HCT116 (cell line): ENCODE measurements around the gene RECQL5. TPM values are rescaled to one million over a fixed set of nuclear protein-coding genes. Genes with fewer than 3 reads are reported as not detected.

Experiments used
- ATAC-seq: fragments of 200-7000 bp; cut with Tn5 transposase; 2 replicates; pipeline ENCODE4 v1.9.1; 2020; ENCODE audit warnings: mild to moderate bottlenecking, moderate library complexity
- BruUV-seq: library from RNA; stranded (reverse); fragments of 400-500 nt; replicated peaks from 2 replicates; lab custom pipeline; 2021; lab: Mats Ljungman, UMichigan
- CTCF ChIA-PET: fragments of 300-600 bp; sonication (Branson Sonifier 250); formaldehyde crosslinking; loops from one replicate; lab custom pipeline; 2021; ENCODE audit warnings: antibody characterized with exemption; lab: Charles Lee
- POLR2A ChIA-PET: fragments of 300-600, 350-600 bp; sonication (Branson Sonifier 250); formaldehyde crosslinking; loops from one replicate; lab custom pipeline; 2021; ENCODE audit warnings: antibody characterized with exemption; lab: Charles Lee
- RAD21 ChIA-PET, 2 experiments: fragments of 300-600 bp; sonication (Branson Sonifier 250); formaldehyde crosslinking; loops; one replicate each; lab custom pipeline; 2023; ENCODE audit warnings: low total read pairs in 2 of 2; ENCODE audit not compliant: uncharacterized antibody in 2 of 2, unreplicated experiment in 2 of 2, low non-redundant PET in 1 of 2; lab: Charles Lee
- DNase-seq: peaks from one replicate; pipeline ENCODE4 v3.0.0-alpha.2; 2010; ENCODE audit warnings: low read depth, low spot score
- H2AFZ ChIP-seq: fragments of 200-600 bp; shearing (Covaris generic), sonication (generic); 2 replicates; pipeline ENCODE4 v1.6.1; 2017; ENCODE audit warnings: low read depth, mixed run types, mixed read lengths, antibody characterized with exemption, low read length; ENCODE audit not compliant: poor library complexity, severe bottlenecking
- H3K27ac ChIP-seq: 2 replicates; pipeline ENCODE4 v1.5.1; 2012; ENCODE audit warnings: low read depth, low read length
- H3K27me3 ChIP-seq: fragments of 200-600 bp; sonication (generic); 2 replicates; pipeline ENCODE4 v1.6.1; 2016; ENCODE audit warnings: mixed run types, low read length, mixed read lengths; ENCODE audit not compliant: insufficient read depth
- H3K36me3 ChIP-seq, 2 experiments: fragments of 200-500 bp in 1 of 2; fragments of 200-600 bp in 1 of 2; sonication (Bioruptor generic) in 1 of 2; sonication (generic) in 1 of 2; 2 replicates each; pipeline versions ENCODE4 v1.5.1 to v1.6.1; 2014 to 2016; ENCODE audit warnings: low read length in 2 of 2, inconsistent platforms in 1 of 2, mixed read lengths in 1 of 2, mixed run types in 1 of 2; ENCODE audit not compliant: insufficient read depth in 2 of 2, control insufficient read depth in 1 of 2
- H3K4me1 ChIP-seq, 2 experiments: fragments of 200-600 bp in 1 of 2; sonication (generic) in 1 of 2; 2 replicates each; pipeline versions ENCODE4 v1.5.1 to v1.6.1; 2012 to 2017; ENCODE audit warnings: low read length in 2 of 2, inconsistent platforms in 1 of 2, mild to moderate bottlenecking in 1 of 2, mixed read lengths in 1 of 2, mixed run types in 1 of 2, moderate library complexity in 1 of 2; ENCODE audit not compliant: insufficient read depth in 2 of 2, control insufficient read depth in 1 of 2
- H3K4me2 ChIP-seq: fragments of 200-600 bp; sonication (generic); 2 replicates; pipeline ENCODE4 v1.6.1; 2017; ENCODE audit warnings: mixed run types, low read length, mixed read lengths
- H3K4me3 ChIP-seq, 2 experiments: fragments of 200-600 bp in 1 of 2; sonication (generic) in 1 of 2; replicated peaks in 1 of 2; 2 replicates each; pipeline ENCODE4 v1.5.1; 2011 to 2016; ENCODE audit warnings: low read length in 2 of 2, control low read depth in 1 of 2, low read depth in 1 of 2, mild to moderate bottlenecking in 1 of 2, mixed read lengths in 1 of 2, mixed run types in 1 of 2
- H3K79me2 ChIP-seq: fragments of 200-600 bp; sonication (generic); 2 replicates; pipeline ENCODE4 v1.6.1; 2017; ENCODE audit warnings: mild to moderate bottlenecking, mixed run types, low read length, moderate library complexity, mixed read lengths; ENCODE audit not compliant: insufficient read depth
- H3K9ac ChIP-seq: fragments of 200-600 bp; sonication (generic); 2 replicates; pipeline ENCODE4 v1.6.1; 2016; ENCODE audit warnings: low read length, mixed read lengths
- H3K9me2 ChIP-seq: fragments of 200-600 bp; sonication (generic), shearing (Covaris generic); 2 replicates; pipeline ENCODE4 v1.6.1; 2017; ENCODE audit warnings: mixed run types, mild to moderate bottlenecking, moderate library complexity; ENCODE audit not compliant: insufficient read depth
- H3K9me3 ChIP-seq, 2 experiments: fragments of 200-500 bp in 1 of 2; fragments of 200-600 bp in 1 of 2; sonication (Bioruptor generic) in 1 of 2; sonication (generic) in 1 of 2; 2 replicates each; pipeline ENCODE4 v1.6.1; 2014 to 2017; ENCODE audit warnings: low read length in 2 of 2, mixed read lengths in 2 of 2, inconsistent platforms in 1 of 2, low read depth in 1 of 2, mild to moderate bottlenecking in 1 of 2, mixed run types in 1 of 2, moderate library complexity in 1 of 2; ENCODE audit not compliant: control insufficient read depth in 1 of 2, insufficient read depth in 1 of 2
- H4K20me1 ChIP-seq: fragments of 200-600 bp; sonication (generic), shearing (Covaris generic); 2 replicates; pipeline ENCODE4 v1.6.1; 2017; ENCODE audit warnings: mixed run types, mild to moderate bottlenecking, moderate library complexity; ENCODE audit not compliant: insufficient read depth
- CBX3 ChIP-seq: IDR thresholded peaks from 2 replicates; pipeline ENCODE4 v1.6.1; 2012; ENCODE audit warnings: low read depth
- CEBPB ChIP-seq: IDR thresholded peaks from 2 replicates; pipeline ENCODE4 v1.6.1; 2012; ENCODE audit warnings: low read depth
- CTCF ChIP-seq, 3 experiments: fragments of 200-600 bp in 1 of 3; sonication (generic) in 1 of 3; IDR thresholded peaks in 2 of 3; conservative IDR thresholded peaks in 1 of 3; 2 replicates each; pipeline ENCODE4 v1.5.1; 2012 to 2017; ENCODE audit warnings: low read depth in 2 of 3, low read length in 2 of 3, antibody characterized with exemption in 1 of 3, borderline replicate concordance in 1 of 3, control low read depth in 1 of 3, mild to moderate bottlenecking in 1 of 3, mixed read lengths in 1 of 3, mixed run types in 1 of 3, moderate library complexity in 1 of 3; ENCODE audit not compliant: insufficient read depth in 1 of 3
- EZH2phosphoT487 ChIP-seq: fragments of 200-600 bp; IDR thresholded peaks from 2 replicates; pipeline ENCODE4 v1.6.1; 2018; ENCODE audit warnings: antibody characterized with exemption, borderline replicate concordance
- FOSL1 ChIP-seq: IDR thresholded peaks from 2 replicates; pipeline ENCODE4 v1.6.1; 2012; ENCODE audit warnings: low read depth
- JUND ChIP-seq: IDR thresholded peaks from 2 replicates; pipeline ENCODE4 v1.6.1; 2012
- REST ChIP-seq: IDR thresholded peaks from 2 replicates; pipeline ENCODE4 v1.6.1; 2012; ENCODE audit warnings: low read depth
- SIN3A ChIP-seq: IDR thresholded peaks from 2 replicates; pipeline ENCODE4 v1.6.1; 2012; ENCODE audit warnings: low read depth
- TCF7L2 ChIP-seq: IDR thresholded peaks from 2 replicates; pipeline ENCODE4 v1.7.0; 2011; ENCODE audit warnings: borderline replicate concordance, inconsistent platforms; ENCODE audit not compliant: insufficient read depth, insufficient read length; ENCODE audit errors: extremely low read depth
- intact Hi-C: fragments of 100-400 bp; cut with micrococcal nuclease; formaldehyde crosslinking; loops from 2 replicates; pipeline ENCODE4 v1.10.0; 2022
- total RNA-seq: library from RNA; stranded (reverse); gene quantifications from one replicate; pipeline ENCODE4 v1.2.1, GENCODE V29; 2021; ENCODE audit not compliant: unreplicated experiment
- TF ChIP-seq, protein P1 (sequence below): IDR thresholded peaks from 2 replicates; pipeline ENCODE4 v1.6.1; 2011; ENCODE audit warnings: mild to moderate bottlenecking, low read length, moderate library complexity; ENCODE audit not compliant: insufficient replicate concordance; ENCODE audit errors: extremely low read depth
- TF ChIP-seq, protein P2 (sequence below): IDR thresholded peaks from 2 replicates; pipeline ENCODE4 v1.6.1; 2012

Gene RECQL5
- total RNA-seq, 1 experiment from 2014 or later: 83.3 TPM

GRCh38 chr17:75629157-75629556 is 37.8 kb downstream of the RECQL5 start:
- no peaks in the 10 kb centered on the region for H3K36me3 ChIP-seq
- no peak overlapping the region for H3K4me3 ChIP-seq
- no peak for TF ChIP-seq JUND
- ATAC-seq (no peak), DNase-seq (no peak)
- no peaks in the 10 kb centered on the region for H3K79me2 ChIP-seq
- H3K4me1 ChIP-seq: peaks cover 12 to 17% of the 10 kb centered on the region in 2 experiments
- H2AFZ ChIP-seq: no peak overlapping the region
- no peak overlapping the region for H3K27ac ChIP-seq
- H3K27me3 ChIP-seq: no peaks in the 10 kb centered on the region
- no peaks in the 10 kb centered on the region for H4K20me1 ChIP-seq
- H3K9me3 ChIP-seq: no peaks in the 10 kb centered on the region
- ChIA-PET POLR2A (interaction anchor here (1.1 to 1.2 kb wide), 2 partner anchors 28 to 91 kb away, joined by 3 to 5 read pairs; no protein-coding TSS in a partner anchor), RAD21 (interaction anchor here in 1 of 2 experiments (1.4 kb wide), 1 partner anchor 121 kb away, joined by 4 read pairs; no protein-coding TSS in a partner anchor), CTCF (interaction anchor here (1.3 to 2.4 kb wide), 4 partner anchors 9 to 119 kb away, joined by 3 to 12 read pairs (median 7); a partner anchor contains a TSS)
- no peak overlapping the region for H3K4me2 ChIP-seq
- H3K9ac ChIP-seq: no peak overlapping the region
- BruUV-seq: no TSS peak
- no peaks in the 10 kb centered on the region for H3K9me2 ChIP-seq
- intact Hi-C loops: no loop called here

DNA sequence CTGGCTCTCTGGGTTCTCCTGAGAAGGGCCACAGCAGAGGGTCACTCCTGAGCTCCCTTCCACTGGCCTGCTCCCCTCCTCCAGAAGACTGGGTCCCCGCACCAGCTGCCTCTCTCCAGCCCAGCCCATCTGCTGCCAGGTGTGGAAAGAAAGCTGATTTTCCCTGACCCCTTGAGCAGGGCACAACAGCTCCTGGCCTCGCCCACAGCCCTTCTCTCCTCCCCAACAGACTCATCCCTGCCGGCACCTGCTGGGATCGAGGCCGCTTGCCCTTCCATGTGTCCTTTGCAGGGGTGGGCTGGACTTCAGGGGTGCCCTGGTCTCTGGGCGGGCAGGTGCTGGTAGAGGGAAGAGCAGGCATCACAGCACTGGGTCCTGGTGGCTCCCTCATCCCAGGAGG is 38.5 kb downstream of the RECQL5 start:
- no peaks in the 10 kb centered on the region for H3K27me3 ChIP-seq
- ATAC-seq: no peak
- no peaks in the 10 kb centered on the region for H3K9me3 ChIP-seq
- no peak overlapping the region for H3K9ac ChIP-seq
- peaks cover 5 to 10% of the 10 kb centered on the region in 2 experiments for H3K4me1 ChIP-seq
- no peaks in the 10 kb centered on the region for H4K20me1 ChIP-seq
- no peaks in the 10 kb centered on the region for H3K9me2 ChIP-seq
- no peaks in the 10 kb centered on the region for H3K79me2 ChIP-seq
- intact Hi-C loops: no loop called here
- H3K36me3 ChIP-seq: no peaks in the 10 kb centered on the region
- H3K4me3 ChIP-seq: no peak overlapping the region
- no peak overlapping the region for H3K27ac ChIP-seq
- no peak overlapping the region for H2AFZ ChIP-seq
- BruUV-seq: no TSS peak
- ChIA-PET POLR2A (no interaction called here), RAD21 (interaction anchor here in 1 of 2 experiments (1.4 kb wide), 1 partner anchor 122 kb away, joined by 4 read pairs; no protein-coding TSS in a partner anchor), CTCF (interaction anchor here (2.0 to 2.4 kb wide), 3 partner anchors 8 to 119 kb away, joined by 7 to 12 read pairs (median 7); no protein-coding TSS in a partner anchor)
- H3K4me2 ChIP-seq: no peak overlapping the region
- DNase-seq: no peak
- TF ChIP-seq, protein P1, sequence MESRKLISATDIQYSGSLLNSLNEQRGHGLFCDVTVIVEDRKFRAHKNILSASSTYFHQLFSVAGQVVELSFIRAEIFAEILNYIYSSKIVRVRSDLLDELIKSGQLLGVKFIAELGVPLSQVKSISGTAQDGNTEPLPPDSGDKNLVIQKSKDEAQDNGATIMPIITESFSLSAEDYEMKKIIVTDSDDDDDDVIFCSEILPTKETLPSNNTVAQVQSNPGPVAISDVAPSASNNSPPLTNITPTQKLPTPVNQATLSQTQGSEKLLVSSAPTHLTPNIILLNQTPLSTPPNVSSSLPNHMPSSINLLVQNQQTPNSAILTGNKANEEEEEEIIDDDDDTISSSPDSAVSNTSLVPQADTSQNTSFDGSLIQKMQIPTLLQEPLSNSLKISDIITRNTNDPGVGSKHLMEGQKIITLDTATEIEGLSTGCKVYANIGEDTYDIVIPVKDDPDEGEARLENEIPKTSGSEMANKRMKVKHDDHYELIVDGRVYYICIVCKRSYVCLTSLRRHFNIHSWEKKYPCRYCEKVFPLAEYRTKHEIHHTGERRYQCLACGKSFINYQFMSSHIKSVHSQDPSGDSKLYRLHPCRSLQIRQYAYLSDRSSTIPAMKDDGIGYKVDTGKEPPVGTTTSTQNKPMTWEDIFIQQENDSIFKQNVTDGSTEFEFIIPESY: no peak
- TF ChIP-seq TCF7L2 (no peak), EZH2phosphoT487 (no peak), CTCF (IDR thresholded peaks at IDR 0.05 in 2 of 3, conservative IDR thresholded peaks at IDR 0.05 in 1 of 3; ENCODE audit: borderline replicate concordance in 1 of 3, insufficient read depth in 1 of 3, low read depth in 2 of 3, low read length in 2 of 3) (no peak), REST (no peak), CEBPB (no peak), FOSL1 (no peak), SIN3A (no peak), JUND (no peak), CBX3 (no peak)
- TF ChIP-seq, protein P2, sequence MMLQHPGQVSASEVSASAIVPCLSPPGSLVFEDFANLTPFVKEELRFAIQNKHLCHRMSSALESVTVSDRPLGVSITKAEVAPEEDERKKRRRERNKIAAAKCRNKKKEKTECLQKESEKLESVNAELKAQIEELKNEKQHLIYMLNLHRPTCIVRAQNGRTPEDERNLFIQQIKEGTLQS: no peak
